Endothelial cell of umbilical vein (primary cell): Measurements from ENCODE around the gene TMEM233. TPM values are rescaled to one million over a fixed set of nuclear protein-coding genes. Genes with fewer than 3 reads are reported as not detected.

Source experiments
- BruUV-seq: library from RNA; stranded (reverse); fragments of 400-500 nt; replicated peaks from 2 replicates; lab custom pipeline; 2021; lab: Mats Ljungman, UMichigan
- CTCF ChIA-PET: fragments of 300-600, 350-600 bp; sonication (Branson Sonifier 250); formaldehyde crosslinking; loops from one replicate; lab custom pipeline; 2021; ENCODE audit warnings: antibody characterized with exemption, inconsistent platforms; lab: Charles Lee
- POLR2A ChIA-PET: fragments of 300-600, 350-600 bp; sonication (Branson Sonifier 250); formaldehyde crosslinking; loops from one replicate; lab custom pipeline; 2021; ENCODE audit warnings: antibody characterized with exemption, inconsistent platforms; lab: Charles Lee
- DNase-seq: peaks from one replicate; pipeline ENCODE4 v3.0.0-alpha.2; 2011; ENCODE audit warnings: low read depth, low spot score
- FAIRE-seq: peaks from 2 replicates; lab custom pipeline; 2011; peaks lifted over from hg19 to GRCh38; lab: Jason Lieb, UNC
- H2AFZ ChIP-seq: 2 replicates; pipeline ENCODE4 v1.6.0; 2012; ENCODE audit warnings: low read depth, low read length, control low read depth, inconsistent platforms
- H3K27ac ChIP-seq: 2 replicates; pipeline ENCODE4 v1.5.1; 2011; ENCODE audit warnings: low read depth, mild to moderate bottlenecking, control low read depth, low read length, moderate library complexity; ENCODE audit not compliant: insufficient read depth
- H3K27me3 ChIP-seq, 2 experiments: 2 replicates each; pipeline versions ENCODE4 v1.6.0 to v1.6.1; 2011; ENCODE audit warnings: low read length in 2 of 2, mixed read lengths in 1 of 2; ENCODE audit not compliant: control insufficient read depth in 2 of 2, insufficient read depth in 2 of 2
- H3K36me3 ChIP-seq, 2 experiments: 2 replicates in 1 of 2; 3 replicates in 1 of 2; pipeline ENCODE4 v1.5.1; 2011; ENCODE audit warnings: low read length in 2 of 2, mild to moderate bottlenecking in 1 of 2, moderate library complexity in 1 of 2; ENCODE audit not compliant: control insufficient read depth in 2 of 2, insufficient read depth in 2 of 2; ENCODE audit errors: extremely low read depth in 1 of 2
- H3K4me1 ChIP-seq: 3 replicates; pipeline ENCODE4 v1.5.1; 2011; ENCODE audit warnings: mild to moderate bottlenecking, low read length; ENCODE audit not compliant: control insufficient read depth, insufficient read depth; ENCODE audit errors: extremely low read depth
- H3K4me2 ChIP-seq: 2 replicates; pipeline ENCODE4 v1.6.1; 2011; ENCODE audit warnings: low read length, control low read depth, mixed read lengths; ENCODE audit not compliant: insufficient read depth
- H3K4me3 ChIP-seq, 3 experiments: fragments of 200-600 bp in 1 of 3; sonication (generic), shearing (Covaris generic) in 1 of 3; replicated peaks in 1 of 3; 2 replicates each; pipeline ENCODE4 v1.5.1; 2011 to 2016; ENCODE audit warnings: control low read depth in 3 of 3, low read length in 3 of 3, mild to moderate bottlenecking in 2 of 3, inconsistent platforms in 1 of 3, low read depth in 1 of 3, moderate library complexity in 1 of 3; ENCODE audit not compliant: insufficient read depth in 1 of 3
- H3K79me2 ChIP-seq: 2 replicates; pipeline ENCODE4 v1.6.0; 2012; ENCODE audit warnings: low read length, inconsistent platforms; ENCODE audit not compliant: control insufficient read depth, insufficient read depth
- H3K9ac ChIP-seq: replicated peaks from 2 replicates; pipeline ENCODE3; 2011; ENCODE audit warnings: low read length, control low read depth; ENCODE audit not compliant: insufficient read depth; ENCODE audit errors: extremely low read depth
- H3K9me1 ChIP-seq: replicated peaks from 3 replicates; pipeline ENCODE4 v1.6.0; 2011; ENCODE audit warnings: mild to moderate bottlenecking, low read length; ENCODE audit not compliant: control insufficient read depth, insufficient read depth; ENCODE audit errors: extremely low read depth
- H3K9me3 ChIP-seq: replicated peaks from 2 replicates; pipeline ENCODE4 v1.5.1; 2012; ENCODE audit warnings: low read length, inconsistent platforms; ENCODE audit not compliant: control insufficient read depth, insufficient read depth
- H4K20me1 ChIP-seq: replicated peaks from 2 replicates; pipeline ENCODE3; 2011; ENCODE audit warnings: mild to moderate bottlenecking, low read length; ENCODE audit not compliant: control insufficient read depth, insufficient read depth; ENCODE audit errors: extremely low read depth
- CTCF ChIP-seq, 2 donors: IDR thresholded peaks; 1 replicate in 1 of 2; 2 replicates in 1 of 2; pipeline ENCODE4 v1.5.1; 2011; ENCODE audit warnings: low read length in 2 of 2, mild to moderate bottlenecking in 2 of 2, moderate library complexity in 2 of 2, control low read depth in 1 of 2, inconsistent platforms in 1 of 2, low read depth in 1 of 2; ENCODE audit not compliant: insufficient read depth in 1 of 2; ENCODE audit errors: extremely low read depth in 1 of 2
- EZH2 ChIP-seq: IDR thresholded peaks from 2 replicates; pipeline ENCODE4 v1.6.1; 2012; ENCODE audit warnings: borderline replicate concordance, low read depth, mild to moderate bottlenecking, moderate library complexity, low read length, inconsistent platforms; ENCODE audit not compliant: severe bottlenecking
- FOS ChIP-seq: IDR thresholded peaks from 2 replicates; pipeline ENCODE4 v1.6.1; 2011; ENCODE audit warnings: mild to moderate bottlenecking, low read length, moderate library complexity, borderline replicate concordance; ENCODE audit not compliant: insufficient read depth
- JUN ChIP-seq: IDR thresholded peaks from 2 replicates; pipeline ENCODE4 v1.6.1; 2011; ENCODE audit warnings: borderline replicate concordance, low read depth; ENCODE audit not compliant: insufficient read length, insufficient read depth
- MAX ChIP-seq: IDR thresholded peaks from 2 replicates; pipeline ENCODE4 v1.6.1; 2011; ENCODE audit not compliant: insufficient read depth, insufficient read length
- MYC ChIP-seq: IDR thresholded peaks from one replicate; pipeline ENCODE4 v1.6.1; 2011; ENCODE audit warnings: mild to moderate bottlenecking, low read depth, low read length
- POLR2AphosphoS5 ChIP-seq: IDR thresholded peaks from 2 replicates; pipeline ENCODE4 v1.6.1; 2012; ENCODE audit warnings: low read depth, mild to moderate bottlenecking, control low read depth, low read length, moderate library complexity; ENCODE audit not compliant: insufficient read depth
- dilution Hi-C: fragments of 300-500 bp; cut with MboI; formaldehyde crosslinking; loops from one replicate; pipeline ENCODE4 v1.15.0; 2019; ENCODE audit warnings: low sequenced_read_pairs; ENCODE audit not compliant: extremely low pct_ligation_motif_present
- intact Hi-C: fragments of 100-400 bp; cut with micrococcal nuclease; formaldehyde crosslinking; loops from one replicate; pipeline ENCODE4 v1.10.0; 2022
- polyA plus RNA-seq, 4 experiments: library from polyadenylated mRNA; depleted of rRNA in 3 of 4; stranded (reverse) in 3 of 4; unstranded in 1 of 4; fragments of >200 nt; gene quantifications; 2 replicates each; pipeline versions ENCODE4 v1.2.1 to v1.2.3, GENCODE V29; 2011 to 2012; ENCODE audit warnings: missing spikeins in 1 of 4
- total RNA-seq: library from RNA; stranded (reverse); gene quantifications from 2 replicates; pipeline ENCODE4 v1.2.3, GENCODE V29; 2021

The TMEM233 gene
- total and polyA plus RNA-seq, 2 donors (not counting 3 experiments of a cell fraction or from before 2014, with no cell fraction given), result 0.01 TPM; not detected in 1

- Histone ChIP-seq H3K9me3 (no peaks in the 10 kb centered on the region), H3K4me2 (no peak overlapping the region), H3K27ac (no peak overlapping the region), H3K4me1 (no peaks in the 10 kb centered on the region), H3K4me3 (no peak overlapping the region), H3K36me3 (no peaks in the 10 kb centered on the region), H3K9me1 (no peaks in the 10 kb centered on the region), H3K9ac (no peak overlapping the region), H3K79me2 (no peaks in the 10 kb centered on the region), H4K20me1 (no peaks in the 10 kb centered on the region), H3K27me3 (no peaks in the 10 kb centered on the region), H2AFZ (no peak overlapping the region)
- POLR2A ChIA-PET, result no interaction called here
- CTCF ChIA-PET, result interaction anchor here (1.0 to 2.0 kb wide), 3 partner anchors 11 to 16 kb away, joined by 3 to 11 read pairs (median 6); no protein-coding TSS in a partner anchor
- intact Hi-C loops (no loop called here), dilution Hi-C loops (no loop called here)
- BruUV-seq, result no TSS peak
- no peak for DNase-seq
- no peak for FAIRE-seq
- TF ChIP-seq FOS (no peak), MAX (no peak), POLR2AphosphoS5 (no peak), CTCF (IDR thresholded peaks at IDR 0.05; ENCODE audit: extremely low read depth in 1 of 2, insufficient read depth in 1 of 2, low read depth in 1 of 2, low read length in 2 of 2) (no peak), MYC (no peak), JUN (no peak), EZH2 (no peak)
Observed at GRCh38 chr12:119631930-119632678, 38.5 kb downstream of the TMEM233 start.
